IMR-90 (cell line): ENCODE data around the gene APLF. TPM values are rescaled to one million over a fixed set of nuclear protein-coding genes. Genes with fewer than 3 reads are reported as not detected.
"Not testable (repeated sequence)": the region's sequence is repeated elsewhere in the genome, so short reads cannot be mapped to it uniquely, and the experiment has no call there.

Experiments used
- ATAC-seq: fragments of 200-7000 bp; cut with Tn5 transposase; 2 replicates; pipeline ENCODE4 v1.9.1; 2020; ENCODE audit warnings: low read depth, mild to moderate bottlenecking, moderate library complexity
- BruUV-seq: library from RNA; stranded (reverse); fragments of 400-500 nt; replicated peaks from 2 replicates; lab custom pipeline; 2021; lab: Mats Ljungman, UMichigan
- CTCF ChIA-PET: fragments of 300-600 bp; formaldehyde crosslinking; extraction: SDS; loops from one replicate; lab custom pipeline; 2021; ENCODE audit warnings: antibody characterized with exemption; lab: Yijun Ruan, JAX
- POLR2A ChIA-PET: fragments of 300-600 bp; sonication (Branson Sonifier 250); formaldehyde crosslinking; loops from one replicate; lab custom pipeline; 2022; ENCODE audit warnings: antibody characterized with exemption; ENCODE audit not compliant: unreplicated experiment; lab: Charles Lee
- DNase-seq: peaks from one replicate; pipeline ENCODE4 v3.0.0; 2013
- H2AFZ ChIP-seq: replicated peaks from 2 replicates; pipeline ENCODE3; 2013; ENCODE audit warnings: low read length, mild to moderate bottlenecking; ENCODE audit not compliant: poor library complexity
- H2AK5ac ChIP-seq: 2 replicates; pipeline ENCODE4 v1.6.1; 2013; ENCODE audit warnings: low read depth, low read length, inconsistent platforms
- H2AK9ac ChIP-seq: replicated peaks from 2 replicates; pipeline ENCODE3; 2013; ENCODE audit warnings: mild to moderate bottlenecking, low read depth, low read length, moderate library complexity; ENCODE audit not compliant: poor library complexity
- H2BK120ac ChIP-seq: 2 replicates; pipeline ENCODE4 v1.6.1; 2013; ENCODE audit warnings: low read depth, low read length, inconsistent platforms
- H2BK15ac ChIP-seq: 3 replicates; pipeline ENCODE4 v1.6.1; 2013; ENCODE audit warnings: low read depth, low read length, inconsistent platforms
- H2BK20ac ChIP-seq: 2 replicates; pipeline ENCODE4 v1.6.1; 2013; ENCODE audit warnings: low read depth, mild to moderate bottlenecking, inconsistent platforms, low read length, moderate library complexity
- H2BK5ac ChIP-seq: 2 replicates; pipeline ENCODE4 v1.6.1; 2013; ENCODE audit warnings: mild to moderate bottlenecking, low read depth, low read length, inconsistent platforms; ENCODE audit not compliant: poor library complexity, severe bottlenecking
- H3K14ac ChIP-seq: replicated peaks from 2 replicates; pipeline ENCODE4 v1.6.1; 2013; ENCODE audit warnings: low read depth, low read length, inconsistent platforms
- H3K18ac ChIP-seq: 2 replicates; pipeline ENCODE4 v1.6.1; 2013; ENCODE audit warnings: low read depth, low read length, control low read depth
- H3K23ac ChIP-seq: 2 replicates; pipeline ENCODE4 v1.6.1; 2013; ENCODE audit warnings: low read depth, low read length, inconsistent platforms
- H3K27ac ChIP-seq: 2 replicates; pipeline ENCODE4 v1.5.1; 2013; ENCODE audit warnings: mild to moderate bottlenecking, control low read depth, low read length; ENCODE audit not compliant: insufficient read depth
- H3K27me3 ChIP-seq: 2 replicates; pipeline ENCODE4 v1.6.1; 2013; ENCODE audit warnings: low read length; ENCODE audit not compliant: control insufficient read depth, insufficient read depth
- H3K36me3 ChIP-seq: 2 replicates; pipeline ENCODE4 v1.6.1; 2013; ENCODE audit warnings: low read length, mixed read lengths; ENCODE audit not compliant: control insufficient read depth, insufficient read depth
- H3K4ac ChIP-seq: 2 replicates; pipeline ENCODE4 v1.6.1; 2013; ENCODE audit warnings: low read depth, low read length, inconsistent platforms
- H3K4me1 ChIP-seq: 2 replicates; pipeline ENCODE4 v1.6.1; 2013; ENCODE audit warnings: low read length, mixed read lengths; ENCODE audit not compliant: control insufficient read depth, insufficient read depth
- H3K4me2 ChIP-seq: 2 replicates; pipeline ENCODE4 v1.6.1; 2013; ENCODE audit warnings: low read depth, mild to moderate bottlenecking, control low read depth, low read length, moderate library complexity
- H3K4me3 ChIP-seq: 2 replicates; pipeline ENCODE4 v1.5.1; 2013; ENCODE audit warnings: low read depth, mild to moderate bottlenecking, control low read depth, low read length, moderate library complexity; ENCODE audit not compliant: insufficient read depth
- H3K56ac ChIP-seq: 2 replicates; pipeline ENCODE4 v1.6.1; 2013; ENCODE audit warnings: low read length, inconsistent platforms; ENCODE audit not compliant: insufficient read depth; ENCODE audit errors: extremely low read depth
- H3K79me1 ChIP-seq, 2 experiments: 2 replicates each; pipeline ENCODE4 v1.6.1; 2013; ENCODE audit warnings: low read length in 2 of 2, inconsistent platforms in 1 of 2, low read depth in 1 of 2
- H3K9ac ChIP-seq: 2 replicates; pipeline ENCODE4 v1.6.1; 2013; ENCODE audit warnings: low read depth, low read length, control low read depth
- H3K9me1 ChIP-seq: 2 replicates; pipeline ENCODE4 v1.6.1; 2013; ENCODE audit warnings: low read length, inconsistent platforms; ENCODE audit not compliant: insufficient read depth
- H3K9me3 ChIP-seq: 2 replicates; pipeline ENCODE4 v1.6.1; 2013; ENCODE audit warnings: low read length; ENCODE audit not compliant: control insufficient read depth, insufficient read depth
- H4K20me1 ChIP-seq: 2 replicates; pipeline ENCODE4 v1.6.1; 2013; ENCODE audit warnings: low read length, inconsistent platforms; ENCODE audit not compliant: insufficient read depth
- H4K5ac ChIP-seq: 2 replicates; pipeline ENCODE4 v1.6.1; 2013; ENCODE audit warnings: mild to moderate bottlenecking, low read depth, low read length, control low read depth
- H4K8ac ChIP-seq, 2 experiments: 2 replicates each; pipeline ENCODE4 v1.6.1; 2013; ENCODE audit warnings: low read depth in 2 of 2, low read length in 2 of 2, control low read depth in 1 of 2, inconsistent platforms in 1 of 2
- H4K91ac ChIP-seq: 2 replicates; pipeline ENCODE4 v1.6.1; 2013; ENCODE audit warnings: low read depth, low read length, inconsistent platforms; ENCODE audit not compliant: insufficient read depth
- WGBS, 2 experiments: methylation state at CpG; one replicate each; pipeline versions ENCODE4 v1.1.5 to v1.1.7; 2013; ENCODE audit warnings: missing lambda C conversion rate in 2 of 2; ENCODE audit not compliant: insufficient read length in 1 of 2; ENCODE audit errors: extremely low coverage in 2 of 2; 5-methylcytosine and 5-hydroxymethylcytosine counted together
- dilution Hi-C: fragments of 300-500 bp; cut with HindIII; formaldehyde crosslinking; loops from one replicate; pipeline ENCODE4 v1.14.3; 2018; ENCODE audit warnings: low sequenced_read_pairs; ENCODE audit not compliant: unreplicated experiment
- in situ Hi-C: fragments of 300-500 bp; cut with MboI; formaldehyde crosslinking; loops from 3 replicates; pipeline ENCODE4 v1.14.3; 2019; ENCODE audit warnings: low sequenced_read_pairs, inconsistent platforms, mixed read lengths
- intact Hi-C: fragments of 100-400 bp; cut with micrococcal nuclease; formaldehyde crosslinking; loops from 2 replicates; pipeline ENCODE4 v1.10.0; 2022
- polyA plus RNA-seq, 3 experiments: library from polyadenylated mRNA; depleted of rRNA; stranded (reverse); fragments of >200 nt; gene quantifications; 2 replicates each; pipeline ENCODE4 v1.2.3, GENCODE V29; 2012; ENCODE audit warnings: low replicate concordance in 1 of 3
- total RNA-seq: library from RNA; depleted of rRNA; stranded (reverse); fragments of >200 nt; gene quantifications from 2 replicates; pipeline ENCODE4 v1.2.3, GENCODE V29; 2012

APLF gene
- total and polyA plus RNA-seq, 2 of the 4 experiments (the other 2 are of a cell fraction): 1.5 to 2.3 TPM

- dilution Hi-C loops, H3K36me3 ChIP-seq, H3K9ac ChIP-seq, H3K56ac ChIP-seq, H4K20me1 ChIP-seq, H3K79me1 ChIP-seq, H3K14ac ChIP-seq, H3K27me3 ChIP-seq, H3K9me1 ChIP-seq, DNase-seq, H3K4me2 ChIP-seq, H2BK5ac ChIP-seq, H2AK9ac ChIP-seq, H2BK20ac ChIP-seq, H2AFZ ChIP-seq, H3K4me1 ChIP-seq, H3K18ac ChIP-seq, ATAC-seq, H4K91ac ChIP-seq, H3K23ac ChIP-seq, BruUV-seq, H2AK5ac ChIP-seq, H2BK15ac ChIP-seq, H3K4ac ChIP-seq, H2BK120ac ChIP-seq, H4K5ac ChIP-seq, H4K8ac ChIP-seq, H3K9me3 ChIP-seq, H3K27ac ChIP-seq, H3K4me3 ChIP-seq: not testable (repeated sequence)
- no CpG with 5 or more reads among the region's 2 CpGs for WGBS, 2 experiments
- in situ Hi-C loops: loop anchor here (25.0 kb wide), 1 partner anchor 108 kb away; no protein-coding TSS in a partner anchor
- POLR2A ChIA-PET: interaction anchor here (0.6 kb wide), 1 partner anchor 13 kb away, joined by 3 read pairs; no protein-coding TSS in a partner anchor
- intact Hi-C loops: loop anchor here (2.0 kb wide), 1 partner anchor 109 kb away; no protein-coding TSS in a partner anchor
- CTCF ChIA-PET: interaction anchor here (0.6 to 1.8 kb wide), 17 partner anchors 9 to 1826 kb away, joined by 3 to 13 read pairs (median 4); no protein-coding TSS in a partner anchor
Observed at GRCh38 chr2:68595493-68595785, 128.1 kb downstream of the APLF start.

GRCh38 chr2:68600495-68600894 lies 133.1 kb downstream of the APLF start:
- H3K79me1 ChIP-seq, intact Hi-C loops, H3K4me1 ChIP-seq, dilution Hi-C loops, ATAC-seq, H4K20me1 ChIP-seq, H3K56ac ChIP-seq, H3K27me3 ChIP-seq, H3K18ac ChIP-seq, H3K36me3 ChIP-seq, H3K23ac ChIP-seq, H3K9ac ChIP-seq, BruUV-seq, H2AFZ ChIP-seq, H3K4me3 ChIP-seq, H2BK5ac ChIP-seq, H4K8ac ChIP-seq, DNase-seq, CTCF ChIA-PET, H4K5ac ChIP-seq, H2AK5ac ChIP-seq, H2BK20ac ChIP-seq, H3K14ac ChIP-seq, H3K9me1 ChIP-seq, POLR2A ChIA-PET, in situ Hi-C loops, H3K4ac ChIP-seq, H3K4me2 ChIP-seq, H3K27ac ChIP-seq, H2BK120ac ChIP-seq, H2AK9ac ChIP-seq, H3K9me3 ChIP-seq, H4K91ac ChIP-seq, H2BK15ac ChIP-seq: not testable (repeated sequence)
- no CpG with 5 or more reads among the region's 3 CpGs for WGBS, 2 experiments
